ENCODE data around the gene ACO2. TPM values are rescaled to one million over a fixed set of nuclear protein-coding genes. Genes with fewer than 3 reads are reported as not detected.

Gene ACO2
- total RNA-seq, 2 donors from 2014 or later: 32.7 to 75.5 TPM

- Histone ChIP-seq H3K9me3 (no peaks in the 10 kb centered on the region), H3K36me3 (replicated peaks in 1 of 2; ENCODE audit: insufficient read depth in 1 of 2, low read depth in 2 of 2) (peaks cover 0 to 29% of the 10 kb centered on the region in 2 donors), H3K27ac (no peak overlapping the region), H3K4me1 (peaks cover 17% of the 10 kb centered on the region), H3K27me3 (no peaks in the 10 kb centered on the region), H3K4me3 (no peak overlapping the region)
- TF ChIP-seq CTCF (IDR thresholded peaks at IDR 0.05) (no peak), POLR2A (IDR thresholded peaks at IDR 0.05) (no peak)
- intact Hi-C loops (cut with DNase I): no loop called here
- ATAC-seq (no peak), DNase-seq (no peak)
- 81 to 87% methylated on average over 9 to 16 of the region's 16 CpGs for WGBS, 2 donors
Measured at GRCh38 chr22:41528132-41528766, 59.3 kb downstream of the ACO2 start.

GRCh38 chr22:41528938-41529561 is 60.1 kb downstream of the ACO2 start:
- intact Hi-C loops (cut with DNase I): no loop called here

GRCh38 chr22:41530890-41531714 is 62.2 kb downstream of the ACO2 start:
- no peak overlapping the region for H3K4me3 ChIP-seq
- DNase-seq: no peak
- H3K9me3 ChIP-seq: no peaks in the 10 kb centered on the region
- H3K27me3 ChIP-seq: no peaks in the 10 kb centered on the region
- TF ChIP-seq CTCF (IDR thresholded peaks at IDR 0.05) (no peak), POLR2A (IDR thresholded peaks at IDR 0.05) (no peak)
- intact Hi-C loops (cut with DNase I): no loop called here
- no peak for ATAC-seq
- WGBS, 2 donors: 73 to 80% methylated on average over 3 to 18 of the region's 18 CpGs
- peaks cover 0 to 21% of the 10 kb centered on the region in 2 donors for H3K36me3 ChIP-seq (replicated peaks in 1 of 2; ENCODE audit: insufficient read depth in 1 of 2, low read depth in 2 of 2)
- no peak overlapping the region for H3K27ac ChIP-seq
- H3K4me1 ChIP-seq: no peaks in the 10 kb centered on the region

More at GRCh38 chr22:41528938-41529561, 60.1 kb downstream of the ACO2 start:
- TF ChIP-seq CTCF (IDR thresholded peaks at IDR 0.05) (no peak), POLR2A (IDR thresholded peaks at IDR 0.05) (no peak)
- 70 to 80% methylated on average over 11 to 13 of the region's 13 CpGs for WGBS, 2 donors
- no peaks in the 10 kb centered on the region for H3K9me3 ChIP-seq
- H3K4me1 ChIP-seq: peaks cover 9% of the 10 kb centered on the region
- H3K27ac ChIP-seq: no peak overlapping the region
- peaks cover 0 to 29% of the 10 kb centered on the region in 2 donors for H3K36me3 ChIP-seq (replicated peaks in 1 of 2; ENCODE audit: insufficient read depth in 1 of 2, low read depth in 2 of 2)
- no peak overlapping the region for H3K4me3 ChIP-seq
- ATAC-seq: no peak
- DNase-seq: no peak
- H3K27me3 ChIP-seq: no peaks in the 10 kb centered on the region

GRCh38 chr22:41531715-41532477 is 63.0 kb downstream of the ACO2 start:
- WGBS, 2 donors: 88 to 89% methylated on average over 7 to 13 of the region's 17 CpGs
- no peaks in the 10 kb centered on the region for H3K27me3 ChIP-seq

More at GRCh38 chr22:41531715-41532477, 63.0 kb downstream of the ACO2 start:
- ATAC-seq (no peak), DNase-seq (no peak)
- Histone ChIP-seq H3K9me3 (no peaks in the 10 kb centered on the region), H3K27ac (no peak overlapping the region), H3K36me3 (replicated peaks in 1 of 2; ENCODE audit: insufficient read depth in 1 of 2, low read depth in 2 of 2) (peaks cover 0 to 17% of the 10 kb centered on the region in 2 donors), H3K4me3 (no peak overlapping the region), H3K4me1 (no peaks in the 10 kb centered on the region)
- intact Hi-C loops (cut with DNase I): no loop called here
- TF ChIP-seq CTCF (IDR thresholded peaks at IDR 0.05) (no peak), POLR2A (IDR thresholded peaks at IDR 0.05) (no peak)

All from body of pancreas (tissue), 4 donors.